Measurements from ENCODE around the gene CYP24A1.
"Not testable (repeated sequence)": the region's sequence is repeated elsewhere in the genome, so short reads cannot be mapped to it uniquely, and the experiment has no call there.

The CYP24A1 gene

GRCh38 chr20:54140067-54140466 lies 33.7 kb downstream of the CYP24A1 start:
- no peak for TF ChIP-seq Cebpa-rat (IDR thresholded peaks at IDR 0.05)
- Histone ChIP-seq H3K27ac (no peak overlapping the region), H3K9ac (no peak overlapping the region), H4K20me1 (no peaks in the 10 kb centered on the region), H3K9me3 (peaks cover 11% of the 10 kb centered on the region; the same call in 1 of the 2 replicates), H3K36me3 (no peaks in the 10 kb centered on the region), H3K4me2 (no peak overlapping the region), H3K4me1 (no peaks in the 10 kb centered on the region), H3K4me3 (no peak overlapping the region), H3K27me3 (no peaks in the 10 kb centered on the region)

GRCh38 chr20:54139188-54139587 lies 34.6 kb downstream of the CYP24A1 start:
- H3K4me3 ChIP-seq, result no peak overlapping the region
- H3K36me3 ChIP-seq, result no peaks in the 10 kb centered on the region
- H4K20me1 ChIP-seq, result no peaks in the 10 kb centered on the region
- no peaks in the 10 kb centered on the region for H3K4me1 ChIP-seq
- H3K27me3 ChIP-seq, result no peaks in the 10 kb centered on the region
- TF ChIP-seq Cebpa-rat (IDR thresholded peaks at IDR 0.05), result no peak
- no peak overlapping the region for H3K27ac ChIP-seq
- H3K4me2 ChIP-seq, result no peak overlapping the region
- H3K9ac ChIP-seq, result no peak overlapping the region
- peaks cover 11% of the 10 kb centered on the region; the same call in 1 of the 2 replicates for H3K9me3 ChIP-seq

- no peak overlapping the region for H3K4me2 ChIP-seq
- TF ChIP-seq Cebpa-rat (IDR thresholded peaks at IDR 0.05), result no peak
- H3K9me3 ChIP-seq, result peaks cover 11% of the 10 kb centered on the region; the same call in 1 of the 2 replicates
- H3K4me1 ChIP-seq, result no peaks in the 10 kb centered on the region
- no peaks in the 10 kb centered on the region for H3K36me3 ChIP-seq
- H3K27me3 ChIP-seq, result no peaks in the 10 kb centered on the region
- H3K27ac ChIP-seq, result no peak overlapping the region
- H4K20me1 ChIP-seq, result no peaks in the 10 kb centered on the region
- no peak overlapping the region for H3K4me3 ChIP-seq
- no peak overlapping the region for H3K9ac ChIP-seq
Measured at GRCh38 chr20:54138427-54138826, 35.4 kb downstream of the CYP24A1 start.

- H3K4me1 ChIP-seq, result peaks cover 5% of the 10 kb centered on the region
- no peak overlapping the region for H3K9ac ChIP-seq
- no peaks in the 10 kb centered on the region for H4K20me1 ChIP-seq
- TF ChIP-seq Cebpa-rat (IDR thresholded peaks at IDR 0.05), result no peak
- no peaks in the 10 kb centered on the region for H3K36me3 ChIP-seq
- no peak overlapping the region for H3K27ac ChIP-seq
- H3K4me3 ChIP-seq, result no peak overlapping the region
- H3K9me3 ChIP-seq, result peaks cover 11% of the 10 kb centered on the region; the same call in 1 of the 2 replicates
- H3K4me2 ChIP-seq, result no peak overlapping the region
- no peaks in the 10 kb centered on the region for H3K27me3 ChIP-seq
Measured at GRCh38 chr20:54137115-54137514, 36.7 kb downstream of the CYP24A1 start.

GRCh38 chr20:54134445-54135220 lies 39.2 kb downstream of the CYP24A1 start:
- no peaks in the 10 kb centered on the region for H4K20me1 ChIP-seq
- peaks cover 10% of the 10 kb centered on the region for H3K4me1 ChIP-seq
- H3K4me3 ChIP-seq, result no peak overlapping the region
- no peak overlapping the region for H3K4me2 ChIP-seq
- no peaks in the 10 kb centered on the region for H3K27me3 ChIP-seq
- no peak overlapping the region for H3K27ac ChIP-seq
- H3K9me3 ChIP-seq, result peaks cover 11% of the 10 kb centered on the region; the same call in 1 of the 2 replicates
- TF ChIP-seq Cebpa-rat (IDR thresholded peaks at IDR 0.05), result no peak
- no peaks in the 10 kb centered on the region for H3K36me3 ChIP-seq
- H3K9ac ChIP-seq, result no peak overlapping the region

- Histone ChIP-seq H3K4me1 (peaks cover 10% of the 10 kb centered on the region), H3K9ac (no peak overlapping the region), H3K36me3 (no peaks in the 10 kb centered on the region), H4K20me1 (no peaks in the 10 kb centered on the region), H3K9me3 (peaks cover 11% of the 10 kb centered on the region; the same call in 1 of the 2 replicates), H3K27ac (no peak overlapping the region), H3K4me3 (no peak overlapping the region), H3K27me3 (no peaks in the 10 kb centered on the region), H3K4me2 (no peak overlapping the region)
- no peak for TF ChIP-seq Cebpa-rat (IDR thresholded peaks at IDR 0.05)
Measured at GRCh38 chr20:54133434-54134427, 40.1 kb downstream of the CYP24A1 start.

GRCh38 chr20:54132612-54133433 lies 41.0 kb downstream of the CYP24A1 start:
- TF ChIP-seq Cebpa-rat (IDR thresholded peaks at IDR 0.05), result 0 out of 2 replicates have a peak, but pooled peaks have one; percentile 17
- no peak overlapping the region for H3K9ac ChIP-seq
- H3K4me3 ChIP-seq, result no peak overlapping the region
- H4K20me1 ChIP-seq, result no peaks in the 10 kb centered on the region
- H3K36me3 ChIP-seq, result no peaks in the 10 kb centered on the region
- H3K27me3 ChIP-seq, result no peaks in the 10 kb centered on the region
- peak overlapping the region; percentile 6 for H3K4me2 ChIP-seq
- peaks cover 11% of the 10 kb centered on the region; the same call in 1 of the 2 replicates for H3K9me3 ChIP-seq
- no peak overlapping the region for H3K27ac ChIP-seq
- peaks cover 10% of the 10 kb centered on the region for H3K4me1 ChIP-seq

GRCh38 chr20:54131675-54132611 lies 41.8 kb downstream of the CYP24A1 start:
- H3K9ac ChIP-seq, result no peak overlapping the region

GRCh38 chr20:54131125-54131524 lies 42.7 kb downstream of the CYP24A1 start:
- peaks cover 10% of the 10 kb centered on the region for H3K4me1 ChIP-seq
- H3K9ac ChIP-seq, result not testable (repeated sequence)

More at GRCh38 chr20:54131675-54132611, 41.8 kb downstream of the CYP24A1 start:
- Histone ChIP-seq H4K20me1 (no peaks in the 10 kb centered on the region), H3K9me3 (peaks cover 11% of the 10 kb centered on the region; the same call in 1 of the 2 replicates), H3K36me3 (no peaks in the 10 kb centered on the region), H3K4me2 (peak overlapping the region; percentile 6), H3K27ac (no peak overlapping the region), H3K27me3 (no peaks in the 10 kb centered on the region), H3K4me1 (peaks cover 10% of the 10 kb centered on the region), H3K4me3 (no peak overlapping the region)
- TF ChIP-seq Cebpa-rat (IDR thresholded peaks at IDR 0.05), result no peak

More at GRCh38 chr20:54131125-54131524, 42.7 kb downstream of the CYP24A1 start:
- H3K4me3 ChIP-seq, H3K36me3 ChIP-seq, H3K27me3 ChIP-seq, H3K27ac ChIP-seq, H3K4me2 ChIP-seq, H4K20me1 ChIP-seq: not testable (repeated sequence)
- peaks cover 11% of the 10 kb centered on the region; the same call in 1 of the 2 replicates for H3K9me3 ChIP-seq

Data from BLaER1 (cell line).